ENCODE data around the gene ST7. TPM values are rescaled to one million over a fixed set of nuclear protein-coding genes. Genes with fewer than 3 reads are reported as not detected.

The ST7 gene
- total and polyA plus RNA-seq, 2 experiments from 2014 or later = 31.2 to 38.5 TPM

GRCh38 chr7:116991233-116991632, 37.9 kb downstream of the ST7 start:
- no peak for DNase-seq (ENCODE audit: low spot score)
- Histone ChIP-seq H3K9me3 (ENCODE audit: low read depth) (no peaks in the 10 kb centered on the region), H3K36me3 (replicated peaks; ENCODE audit: insufficient read depth, low read depth) (no peaks in the 10 kb centered on the region), H4K20me1 (ENCODE audit: insufficient read depth, poor library complexity, severe bottlenecking) (no peaks in the 10 kb centered on the region), H2AFZ (no peak overlapping the region), H3K4me1 (ENCODE audit: insufficient read depth) (no peaks in the 10 kb centered on the region), H3K4me2 (no peak overlapping the region), H3K4me3 (no peak overlapping the region), H3K9me2 (replicated peaks; ENCODE audit: insufficient read depth) (no peaks in the 10 kb centered on the region), H3K27me3 (no peaks in the 10 kb centered on the region), H3K27ac (no peak overlapping the region), H3K79me2 (peaks cover 60% of the 10 kb centered on the region)
- TF ChIP-seq EZH2phosphoT487 (IDR thresholded peaks at IDR 0.05; ENCODE audit: low read depth, severe bottlenecking, unreplicated experiment) (no peak), CTCF (IDR thresholded peaks at IDR 0.05; ENCODE audit: poor library complexity) (no peak), EZH2 (IDR thresholded peaks at IDR 0.05; ENCODE audit: borderline replicate concordance) (no peak)
- WGBS (ENCODE audit: low lambda C conversion rate, missing lambda C conversion rate) = 94% methylated on average over 3 of the region's 3 CpGs

- WGBS (ENCODE audit: low lambda C conversion rate, missing lambda C conversion rate) = 94% methylated on average over 6 of the region's 6 CpGs
- no peak for DNase-seq (ENCODE audit: low spot score)
- no peak overlapping the region for H3K27ac ChIP-seq
- H3K9me2 ChIP-seq (replicated peaks; ENCODE audit: insufficient read depth) = no peaks in the 10 kb centered on the region
- H3K4me1 ChIP-seq (ENCODE audit: insufficient read depth) = no peaks in the 10 kb centered on the region
- H3K4me3 ChIP-seq = no peak overlapping the region
- H4K20me1 ChIP-seq (ENCODE audit: insufficient read depth, poor library complexity, severe bottlenecking) = no peaks in the 10 kb centered on the region
- H3K4me2 ChIP-seq = no peak overlapping the region
- no peak overlapping the region for H2AFZ ChIP-seq
- no peaks in the 10 kb centered on the region for H3K27me3 ChIP-seq
- H3K9me3 ChIP-seq (ENCODE audit: low read depth) = no peaks in the 10 kb centered on the region
- TF ChIP-seq EZH2 (IDR thresholded peaks at IDR 0.05; ENCODE audit: borderline replicate concordance) = no peak
- TF ChIP-seq EZH2phosphoT487 (IDR thresholded peaks at IDR 0.05; ENCODE audit: low read depth, severe bottlenecking, unreplicated experiment) = no peak
- no peak for TF ChIP-seq CTCF (IDR thresholded peaks at IDR 0.05; ENCODE audit: poor library complexity)
- peaks cover 47% of the 10 kb centered on the region for H3K79me2 ChIP-seq
- H3K36me3 ChIP-seq (replicated peaks; ENCODE audit: insufficient read depth, low read depth) = no peaks in the 10 kb centered on the region
Observed at GRCh38 chr7:116994611-116995010, 41.3 kb downstream of the ST7 start.

- Histone ChIP-seq H3K4me3 (no peak overlapping the region), H3K9me2 (replicated peaks; ENCODE audit: insufficient read depth) (no peaks in the 10 kb centered on the region), H2AFZ (no peak overlapping the region), H3K27me3 (no peaks in the 10 kb centered on the region), H3K79me2 (peaks cover 37% of the 10 kb centered on the region), H3K4me2 (no peak overlapping the region), H3K36me3 (replicated peaks; ENCODE audit: insufficient read depth, low read depth) (no peaks in the 10 kb centered on the region), H3K27ac (no peak overlapping the region), H3K4me1 (ENCODE audit: insufficient read depth) (no peaks in the 10 kb centered on the region), H4K20me1 (ENCODE audit: insufficient read depth, poor library complexity, severe bottlenecking) (no peaks in the 10 kb centered on the region), H3K9me3 (ENCODE audit: low read depth) (no peaks in the 10 kb centered on the region)
- 94% methylated on average over 21 of the region's 27 CpGs for WGBS (ENCODE audit: low lambda C conversion rate, missing lambda C conversion rate)
- no peak for DNase-seq (ENCODE audit: low spot score)
- TF ChIP-seq EZH2 (IDR thresholded peaks at IDR 0.05; ENCODE audit: borderline replicate concordance) (no peak), EZH2phosphoT487 (IDR thresholded peaks at IDR 0.05; ENCODE audit: low read depth, severe bottlenecking, unreplicated experiment) (no peak), CTCF (IDR thresholded peaks at IDR 0.05; ENCODE audit: poor library complexity) (no peak)
Observed at GRCh38 chr7:116997972-116998371, 44.7 kb downstream of the ST7 start.

All from hepatocyte (in vitro differentiated cells).